HEK293T (cell line): ENCODE data around the gene PTCD3.

ENCODE experiments used
- FOXA1 ChIP-seq: fragments of 450-650 bp; IDR thresholded peaks from 2 replicates; pipeline ENCODE4 v1.6.1; 2016; ENCODE audit warnings: mild to moderate bottlenecking
- FOXK2 ChIP-seq: fragments of 450-650 bp; IDR thresholded peaks from 2 replicates; pipeline ENCODE4 v1.6.1; 2016; ENCODE audit warnings: mild to moderate bottlenecking
- FOXM1 ChIP-seq: fragments of 450-650 bp; IDR thresholded peaks from 2 replicates; pipeline ENCODE4 v1.6.1; 2017; ENCODE audit warnings: mild to moderate bottlenecking, borderline replicate concordance
- HDGF ChIP-seq: fragments of 450-650 bp; IDR thresholded peaks from 2 replicates; pipeline ENCODE4 v1.6.1; 2017; ENCODE audit warnings: antibody characterized with exemption, borderline replicate concordance
- SUZ12 ChIP-seq: fragments of 450-650 bp; IDR thresholded peaks from 2 replicates; pipeline ENCODE4 v1.6.1; 2016; ENCODE audit warnings: mild to moderate bottlenecking

GRCh38 chr2:86069091-86069685 lies 36.8 kb upstream of the PTCD3 start:
- no peak for TF ChIP-seq FOXK2
- TF ChIP-seq SUZ12: no peak
- no peak for TF ChIP-seq HDGF
- TF ChIP-seq FOXA1: no peak
- no peak for TF ChIP-seq FOXM1
